ENCODE measurements around the gene PTPRN2. TPM values are rescaled to one million over a fixed set of nuclear protein-coding genes. Genes with fewer than 3 reads are reported as not detected.
"Not testable (repeated sequence)": the region's sequence is repeated elsewhere in the genome, so short reads cannot be mapped to it uniquely, and the experiment has no call there.

Gene PTPRN2
- polyA plus RNA-seq, 6 donors from 2014 or later: 1.4 to 4.6 (median 3.8) TPM

DNA sequence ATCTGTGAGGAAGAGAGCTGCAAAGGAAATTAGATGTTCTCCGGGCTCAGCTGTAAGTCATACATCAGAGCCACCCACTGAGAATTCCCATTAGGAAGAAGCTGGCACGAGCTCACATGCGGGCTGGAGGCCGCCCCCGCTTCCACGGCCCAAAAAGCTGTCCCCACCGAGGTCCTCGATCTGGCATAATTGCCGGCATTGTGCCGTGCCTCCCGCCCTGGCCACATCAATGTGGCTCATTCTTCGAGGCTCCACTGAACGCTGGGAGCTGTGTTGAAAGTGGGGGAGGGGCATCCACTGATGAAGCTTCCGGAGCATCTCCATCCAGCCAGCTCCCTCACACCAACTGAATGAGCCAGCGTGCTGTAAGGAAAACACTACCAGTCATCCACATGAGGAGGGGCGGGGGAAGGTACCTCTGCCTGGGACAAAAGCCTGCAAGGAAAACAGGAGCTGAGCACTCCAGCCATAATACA, 173.1 kb downstream of the PTPRN2 start:
- no peak for DNase-seq
- Mint-ChIP-seq H3K27ac (no peak overlapping the region), H3K9me3 (peaks cover 0 to 14% (median 8%) of the 10 kb centered on the region in 7 donors), H3K27me3 (peaks cover 0 to 10% (median 0%) of the 10 kb centered on the region in 3 donors), H3K36me3 (no peaks in the 10 kb centered on the region), H3K4me1 (no peaks in the 10 kb centered on the region), H3K4me3 (no peak overlapping the region)
- no peak for ATAC-seq (ENCODE audit: low read depth in 2 of 2)

DNA sequence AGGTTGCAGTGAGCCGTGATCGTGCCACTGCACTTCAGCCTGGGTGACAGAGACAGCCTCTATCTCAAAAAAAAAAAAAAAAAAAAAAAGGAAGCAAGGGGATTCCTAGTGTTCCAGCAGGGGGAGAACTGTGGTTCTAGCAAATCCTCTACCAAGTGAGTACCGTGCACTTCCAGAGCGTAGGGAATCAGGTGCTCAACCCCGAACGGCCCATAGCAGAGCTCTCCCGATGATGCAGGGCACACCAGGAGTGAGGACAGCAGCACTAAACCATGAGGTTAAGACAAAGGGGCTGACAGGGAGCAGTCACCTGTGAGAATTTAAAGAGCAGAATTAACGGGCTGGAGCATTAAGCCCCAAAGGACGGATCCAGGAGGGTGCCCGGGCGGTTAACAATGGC, 173.6 kb downstream of the PTPRN2 start:
- Mint-ChIP-seq H3K4me1 (no peaks in the 10 kb centered on the region), H3K27me3 (peaks cover 0 to 10% (median 0%) of the 10 kb centered on the region in 3 donors), H3K4me3 (no peak overlapping the region), H3K27ac (no peak overlapping the region), H3K36me3 (no peaks in the 10 kb centered on the region), H3K9me3 (peaks cover 0 to 14% (median 8%) of the 10 kb centered on the region in 7 donors)
- DNase-seq (no peak), ATAC-seq (ENCODE audit: low read depth in 2 of 2) (no peak)

- ATAC-seq (ENCODE audit: low read depth in 2 of 2) (no peak), DNase-seq (no peak)
- H3K27me3 Mint-ChIP-seq: peaks cover 0 to 10% (median 0%) of the 10 kb centered on the region in 3 donors
- H3K4me1 Mint-ChIP-seq: no peaks in the 10 kb centered on the region
- H3K36me3 Mint-ChIP-seq: no peaks in the 10 kb centered on the region
- H3K27ac Mint-ChIP-seq: no peak overlapping the region
- H3K4me3 Mint-ChIP-seq: no peak overlapping the region
- H3K9me3 Mint-ChIP-seq: peaks cover 0 to 5% (median 0%) of the 10 kb centered on the region in 7 donors
These were observed 176.2 kb downstream of the PTPRN2 start for GRCh38 chr7:158411232-158411950.

GRCh38 chr7:158410720-158411119, 176.9 kb downstream of the PTPRN2 start:
- Mint-ChIP-seq H3K36me3 (no peaks in the 10 kb centered on the region), H3K4me1 (no peaks in the 10 kb centered on the region), H3K9me3 (no peaks in the 10 kb centered on the region), H3K27ac (no peak overlapping the region), H3K27me3 (peaks cover 0 to 10% (median 0%) of the 10 kb centered on the region in 3 donors), H3K4me3 (peak overlapping the region in 1 of 8 donors; percentile 35)
- ATAC-seq (ENCODE audit: low read depth in 2 of 2) (no peak), DNase-seq (no peak)

- Mint-ChIP-seq H3K4me1 (no peaks in the 10 kb centered on the region), H3K27ac (no peak overlapping the region), H3K4me3 (no peak overlapping the region), H3K27me3 (peaks cover 0 to 10% (median 0%) of the 10 kb centered on the region in 3 donors), H3K9me3 (no peaks in the 10 kb centered on the region), H3K36me3 (no peaks in the 10 kb centered on the region)
- ATAC-seq (ENCODE audit: low read depth in 2 of 2) (no peak), DNase-seq (no peak)
These were observed 177.8 kb downstream of the PTPRN2 start for GRCh38 chr7:158409816-158410330.

- H3K36me3 Mint-ChIP-seq: no peaks in the 10 kb centered on the region
- H3K9me3 Mint-ChIP-seq: no peaks in the 10 kb centered on the region
- DNase-seq (no peak), ATAC-seq (ENCODE audit: low read depth in 2 of 2) (no peak)
- peaks cover 0 to 10% (median 0%) of the 10 kb centered on the region in 3 donors for H3K27me3 Mint-ChIP-seq
- no peak overlapping the region for H3K27ac Mint-ChIP-seq
- no peak overlapping the region for H3K4me3 Mint-ChIP-seq
- no peaks in the 10 kb centered on the region for H3K4me1 Mint-ChIP-seq
These were observed 178.5 kb downstream of the PTPRN2 start for GRCh38 chr7:158409120-158409519.

DNA sequence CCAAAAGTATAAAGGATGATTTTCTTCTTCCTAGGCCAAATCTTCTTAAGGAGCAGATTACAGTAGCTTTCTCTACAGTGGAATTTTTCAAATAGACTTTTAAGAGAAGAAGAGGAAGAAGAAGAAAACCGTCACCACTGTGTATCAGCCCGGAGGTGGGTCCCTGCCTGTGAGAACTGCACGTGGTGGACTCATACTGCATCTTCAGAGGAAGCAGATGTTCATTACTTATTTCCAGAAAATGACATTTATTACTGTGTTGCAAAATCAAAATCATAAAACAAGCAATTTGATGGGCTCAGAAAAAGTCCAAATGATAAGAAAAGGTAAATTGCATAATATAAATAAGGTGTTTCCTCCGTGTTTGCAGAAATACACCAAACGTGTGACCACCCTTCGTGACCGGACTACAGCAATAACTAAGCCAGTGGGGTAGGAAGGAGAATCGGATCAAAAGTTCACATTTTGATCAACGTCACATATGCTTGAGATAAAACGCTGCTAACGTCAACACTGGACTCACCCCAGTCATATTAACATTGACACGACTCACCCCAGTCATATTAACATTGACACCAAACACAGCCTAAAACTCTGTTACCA, 179.2 kb downstream of the PTPRN2 start:
- Mint-ChIP-seq H3K4me3 (no peak overlapping the region), H3K27ac (no peak overlapping the region), H3K9me3 (no peaks in the 10 kb centered on the region), H3K36me3 (no peaks in the 10 kb centered on the region), H3K4me1 (no peaks in the 10 kb centered on the region), H3K27me3 (peaks cover 0 to 10% (median 0%) of the 10 kb centered on the region in 3 donors)
- DNase-seq (no peak), ATAC-seq (ENCODE audit: low read depth in 2 of 2) (no peak)

GRCh38 chr7:158407581-158408317, 179.9 kb downstream of the PTPRN2 start:
- peaks cover 0 to 10% (median 0%) of the 10 kb centered on the region in 3 donors for H3K27me3 Mint-ChIP-seq
- H3K9me3 Mint-ChIP-seq: peaks cover 0 to 2% (median 0%) of the 10 kb centered on the region in 7 donors
- DNase-seq (no peak), ATAC-seq (ENCODE audit: low read depth in 2 of 2) (no peak)
- H3K36me3 Mint-ChIP-seq: no peaks in the 10 kb centered on the region
- H3K4me1 Mint-ChIP-seq: no peaks in the 10 kb centered on the region
- no peak overlapping the region for H3K4me3 Mint-ChIP-seq
- H3K27ac Mint-ChIP-seq: no peak overlapping the region

DNA sequence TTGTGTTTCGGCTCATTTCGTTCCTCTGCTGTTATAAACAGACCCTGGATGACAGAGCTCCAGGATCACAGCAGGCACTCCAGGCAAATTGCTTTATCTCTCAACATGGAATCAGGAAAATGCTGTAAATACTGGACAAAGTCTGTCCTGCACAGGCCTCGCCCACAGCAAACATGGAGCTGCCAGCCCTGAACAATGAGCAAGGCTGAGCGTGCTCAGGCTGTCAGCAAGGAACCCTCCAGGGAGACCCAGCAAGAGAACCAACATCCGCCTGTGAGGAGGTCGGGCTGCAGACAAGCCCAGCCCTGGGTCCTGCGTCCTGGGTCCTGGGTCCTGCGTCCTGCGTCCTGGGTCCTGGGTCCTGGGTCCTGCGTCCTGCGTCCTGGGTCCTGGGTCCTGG, 180.8 kb downstream of the PTPRN2 start:
- no peak overlapping the region for H3K27ac Mint-ChIP-seq
- H3K4me3 Mint-ChIP-seq: no peak overlapping the region
- H3K9me3 Mint-ChIP-seq: peaks cover 0 to 2% (median 0%) of the 10 kb centered on the region in 7 donors
- ATAC-seq (ENCODE audit: low read depth in 2 of 2) (no peak), DNase-seq (no peak)
- H3K36me3 Mint-ChIP-seq: no peaks in the 10 kb centered on the region
- H3K27me3 Mint-ChIP-seq: peaks cover 0 to 10% (median 0%) of the 10 kb centered on the region in 3 donors
- H3K4me1 Mint-ChIP-seq: no peaks in the 10 kb centered on the region

GRCh38 chr7:158406364-158406763, 181.3 kb downstream of the PTPRN2 start:
- ATAC-seq (ENCODE audit: low read depth in 2 of 2) (no peak), DNase-seq (no peak)
- Mint-ChIP-seq H3K27ac (no peak overlapping the region), H3K4me3 (no peak overlapping the region), H3K27me3 (peaks cover 0 to 10% (median 0%) of the 10 kb centered on the region in 3 donors), H3K9me3 (peaks cover 0 to 2% (median 0%) of the 10 kb centered on the region in 7 donors), H3K36me3 (no peaks in the 10 kb centered on the region), H3K4me1 (no peaks in the 10 kb centered on the region)

GRCh38 chr7:158405771-158406170, 181.9 kb downstream of the PTPRN2 start:
- H3K4me3 Mint-ChIP-seq; H3K36me3 Mint-ChIP-seq; H3K4me1 Mint-ChIP-seq; H3K27me3 Mint-ChIP-seq; ATAC-seq (ENCODE audit: low read depth in 2 of 2); H3K27ac Mint-ChIP-seq; DNase-seq; H3K9me3 Mint-ChIP-seq: not testable (repeated sequence)

GRCh38 chr7:158405324-158405723, 182.3 kb downstream of the PTPRN2 start:
- Mint-ChIP-seq H3K36me3 (no peaks in the 10 kb centered on the region), H3K27ac (no peak overlapping the region), H3K4me3 (no peak overlapping the region), H3K9me3 (peaks cover 0 to 2% (median 0%) of the 10 kb centered on the region in 7 donors), H3K27me3 (peaks cover 0 to 5% (median 0%) of the 10 kb centered on the region in 3 donors), H3K4me1 (no peaks in the 10 kb centered on the region)
- DNase-seq (no peak), ATAC-seq (ENCODE audit: low read depth in 2 of 2) (no peak)

DNA sequence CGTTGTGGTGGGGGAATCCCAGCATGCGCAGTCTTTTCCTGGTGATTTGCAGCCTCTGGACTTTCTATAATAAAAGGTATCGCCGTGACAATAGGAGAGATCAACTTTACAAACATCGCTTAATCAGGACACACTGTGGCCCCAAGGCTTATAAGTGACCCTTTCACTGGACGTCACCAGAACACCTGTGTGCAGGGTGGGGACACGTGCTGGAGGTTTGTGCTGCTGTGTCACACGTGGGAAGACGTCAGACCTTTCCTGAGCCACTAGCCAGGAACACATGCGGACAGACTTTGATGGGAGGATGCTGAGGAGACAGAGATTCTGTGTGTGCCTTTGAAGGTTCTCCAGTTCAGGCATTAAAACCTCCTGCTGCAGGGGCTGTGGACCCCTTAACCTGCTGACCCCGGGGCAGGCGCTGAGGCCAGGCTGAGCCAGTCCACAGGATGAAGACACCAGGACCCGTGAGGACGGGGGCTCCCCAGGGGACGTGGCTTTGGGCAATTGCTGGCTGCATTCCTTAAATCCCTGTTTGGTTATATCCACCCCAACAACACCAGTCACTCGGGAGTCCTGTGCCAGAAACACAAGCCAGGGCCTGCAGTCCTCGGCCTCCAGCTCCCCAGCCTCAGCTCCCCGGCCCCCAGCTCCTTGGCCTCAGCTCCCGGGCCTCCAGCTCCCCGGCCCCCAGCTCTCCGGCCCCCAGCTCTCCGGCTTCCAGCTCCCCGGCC, 183.4 kb downstream of the PTPRN2 start:
- H3K4me1 Mint-ChIP-seq: no peaks in the 10 kb centered on the region
- ATAC-seq (ENCODE audit: low read depth in 2 of 2) (no peak), DNase-seq (no peak)
- no peak overlapping the region for H3K4me3 Mint-ChIP-seq
- H3K27me3 Mint-ChIP-seq: no peaks in the 10 kb centered on the region
- H3K27ac Mint-ChIP-seq: no peak overlapping the region
- peaks cover 0 to 4% (median 1%) of the 10 kb centered on the region in 7 donors for H3K9me3 Mint-ChIP-seq
- H3K36me3 Mint-ChIP-seq: peaks cover 0 to under 1% of the 10 kb centered on the region in 2 donors
